ENCODE results near the gene AKIRIN1.
"Not testable (repeated sequence)": the region's sequence is repeated elsewhere in the genome, so short reads cannot be mapped to it uniquely, and the experiment has no call there.

AKIRIN1 gene

DNA sequence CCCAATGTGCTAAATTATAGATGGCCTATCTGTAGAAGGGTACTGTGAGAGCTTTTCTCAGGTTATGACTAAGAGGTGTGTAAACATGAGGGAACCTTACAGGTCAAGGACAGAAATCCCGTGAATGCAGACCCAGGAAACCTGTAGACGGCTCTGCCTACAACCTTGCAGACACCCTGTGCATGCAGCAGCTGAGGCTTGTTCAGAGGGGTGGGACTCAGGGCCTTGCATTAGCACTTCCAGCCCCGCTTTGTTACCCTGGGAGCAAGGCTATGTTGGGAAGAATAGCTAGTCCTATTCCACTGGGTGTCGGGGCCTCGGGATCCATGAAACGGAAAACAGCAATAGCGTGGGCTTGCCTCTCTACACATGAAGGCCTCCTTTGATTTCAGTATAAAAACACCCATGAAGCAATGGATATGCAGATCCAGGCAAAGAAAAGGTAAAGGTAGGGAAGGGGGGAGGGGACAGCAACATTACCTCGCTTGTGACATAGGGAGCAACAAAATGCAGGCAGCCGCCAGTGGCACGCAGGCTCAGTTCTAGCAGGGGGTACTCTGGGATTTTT is 25.6 kb downstream of the AKIRIN1 start:
- TF ChIP-seq, protein P1, sequence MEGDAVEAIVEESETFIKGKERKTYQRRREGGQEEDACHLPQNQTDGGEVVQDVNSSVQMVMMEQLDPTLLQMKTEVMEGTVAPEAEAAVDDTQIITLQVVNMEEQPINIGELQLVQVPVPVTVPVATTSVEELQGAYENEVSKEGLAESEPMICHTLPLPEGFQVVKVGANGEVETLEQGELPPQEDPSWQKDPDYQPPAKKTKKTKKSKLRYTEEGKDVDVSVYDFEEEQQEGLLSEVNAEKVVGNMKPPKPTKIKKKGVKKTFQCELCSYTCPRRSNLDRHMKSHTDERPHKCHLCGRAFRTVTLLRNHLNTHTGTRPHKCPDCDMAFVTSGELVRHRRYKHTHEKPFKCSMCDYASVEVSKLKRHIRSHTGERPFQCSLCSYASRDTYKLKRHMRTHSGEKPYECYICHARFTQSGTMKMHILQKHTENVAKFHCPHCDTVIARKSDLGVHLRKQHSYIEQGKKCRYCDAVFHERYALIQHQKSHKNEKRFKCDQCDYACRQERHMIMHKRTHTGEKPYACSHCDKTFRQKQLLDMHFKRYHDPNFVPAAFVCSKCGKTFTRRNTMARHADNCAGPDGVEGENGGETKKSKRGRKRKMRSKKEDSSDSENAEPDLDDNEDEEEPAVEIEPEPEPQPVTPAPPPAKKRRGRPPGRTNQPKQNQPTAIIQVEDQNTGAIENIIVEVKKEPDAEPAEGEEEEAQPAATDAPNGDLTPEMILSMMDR (IDR thresholded peaks at IDR 0.05): no peak
- Histone ChIP-seq H3K4me3 (ENCODE audit: low read depth in 1 of 2, low read length in 1 of 2) (no peak overlapping the region), H3K27ac (no peak overlapping the region), H3K9me3 (no peaks in the 10 kb centered on the region), H3K36me3 (peaks cover 17% of the 10 kb centered on the region), H3K4me1 (ENCODE audit: control insufficient read depth in 1 of 2, insufficient read depth in 1 of 2, low read depth in 1 of 2, low read length in 1 of 2) (no peaks in the 10 kb centered on the region), H3K27me3 (peaks cover 4% of the 10 kb centered on the region)

- Histone ChIP-seq H3K4me1 (ENCODE audit: control insufficient read depth in 1 of 2, insufficient read depth in 1 of 2, low read depth in 1 of 2, low read length in 1 of 2) (no peaks in the 10 kb centered on the region), H3K4me3 (ENCODE audit: low read depth in 1 of 2, low read length in 1 of 2) (no peak overlapping the region), H3K27me3 (peaks cover 6% of the 10 kb centered on the region), H3K36me3 (peaks cover 12% of the 10 kb centered on the region), H3K27ac (no peak overlapping the region), H3K9me3 (no peaks in the 10 kb centered on the region)
- TF ChIP-seq, protein P1 (IDR thresholded peaks at IDR 0.05): no peak
Observed at GRCh38 chr1:39017266-39017665, 26.2 kb downstream of the AKIRIN1 start.

GRCh38 chr1:39020494-39020893 is 29.4 kb downstream of the AKIRIN1 start:
- H3K27me3 ChIP-seq; H3K9me3 ChIP-seq; H3K4me1 ChIP-seq (ENCODE audit: control insufficient read depth in 1 of 2, insufficient read depth in 1 of 2, low read depth in 1 of 2, low read length in 1 of 2); H3K27ac ChIP-seq; H3K36me3 ChIP-seq; H3K4me3 ChIP-seq (ENCODE audit: low read depth in 1 of 2, low read length in 1 of 2): not testable (repeated sequence)

- TF ChIP-seq, protein P1 (IDR thresholded peaks at IDR 0.05): no peak
- Histone ChIP-seq H3K27me3 (peaks cover 6% of the 10 kb centered on the region), H3K9me3 (no peaks in the 10 kb centered on the region), H3K4me3 (ENCODE audit: low read depth in 1 of 2, low read length in 1 of 2) (no peak overlapping the region), H3K27ac (no peak overlapping the region), H3K4me1 (ENCODE audit: control insufficient read depth in 1 of 2, insufficient read depth in 1 of 2, low read depth in 1 of 2, low read length in 1 of 2) (peaks cover 5 to 8% of the 10 kb centered on the region in 2 experiments), H3K36me3 (no peaks in the 10 kb centered on the region)
Observed at GRCh38 chr1:39021426-39021825, 30.4 kb downstream of the AKIRIN1 start.

GRCh38 chr1:39023140-39023539 is 32.1 kb downstream of the AKIRIN1 start:
- Histone ChIP-seq H3K36me3 (no peaks in the 10 kb centered on the region), H3K27ac (no peak overlapping the region), H3K4me3 (ENCODE audit: low read depth in 1 of 2, low read length in 1 of 2) (no peak overlapping the region), H3K4me1 (ENCODE audit: control insufficient read depth in 1 of 2, insufficient read depth in 1 of 2, low read depth in 1 of 2, low read length in 1 of 2) (peaks cover 12 to 13% of the 10 kb centered on the region in 2 experiments), H3K27me3 (peaks cover 6% of the 10 kb centered on the region), H3K9me3 (no peaks in the 10 kb centered on the region)
- TF ChIP-seq, protein P1 (IDR thresholded peaks at IDR 0.05): no peak

- H3K4me3 ChIP-seq (ENCODE audit: low read depth in 1 of 2, low read length in 1 of 2): peak within 1 kb of the TSS; percentile 74 to 88
- no peaks in the 10 kb centered on the region for H3K9me3 ChIP-seq
- peak within 1 kb of the TSS; percentile 81 for H3K27ac ChIP-seq
- TF ChIP-seq, protein P1 (IDR thresholded peaks at IDR 0.05): no peak
- H3K36me3 ChIP-seq: peaks cover 19% of the 10 kb centered on the region
- H3K27me3 ChIP-seq: peaks cover 5% of the 10 kb centered on the region
- peaks cover 12 to 13% of the 10 kb centered on the region in 2 experiments for H3K4me1 ChIP-seq (ENCODE audit: control insufficient read depth in 1 of 2, insufficient read depth in 1 of 2, low read depth in 1 of 2, low read length in 1 of 2)
Observed at GRCh38 chr1:39026051-39026865, 35.2 kb downstream of the AKIRIN1 start, which contains the start of gene NDUFS5. Gene NDUFS5 (plus strand): TSS chr1:39026350. CDS start chr1:39028725, 2,375 bp downstream.

All from neutrophil (primary cell).